DND-41 (cell line): ENCODE measurements around the gene CCL11.

Experiments used
- ATAC-seq: fragments of 200-7000 bp; cut with Tn5 transposase; 3 replicates; pipeline ENCODE4 v1.9.1; 2021; ENCODE audit warnings: low read depth; ENCODE audit not compliant: insufficient read depth
- DNase-seq: peaks from one replicate; pipeline ENCODE4 v3.0.0-alpha.2; 2020
- H2AFZ ChIP-seq: 2 replicates; pipeline ENCODE4 v1.6.0; 2012; ENCODE audit warnings: low read depth, low read length
- H3K27ac ChIP-seq: 2 replicates; pipeline ENCODE4 v1.5.1; 2012; ENCODE audit warnings: low read length, inconsistent platforms
- H3K27me3 ChIP-seq: fragments of 200-600 bp; sonication (generic); 2 replicates; pipeline ENCODE4 v1.6.0; 2012; ENCODE audit warnings: low read length, mild to moderate bottlenecking, inconsistent platforms; ENCODE audit not compliant: insufficient read depth, poor library complexity
- H3K36me3 ChIP-seq: 2 replicates; pipeline ENCODE4 v1.5.1; 2012; ENCODE audit warnings: low read length, inconsistent platforms; ENCODE audit not compliant: insufficient read depth
- H3K4me1 ChIP-seq: 2 replicates; pipeline ENCODE4 v1.5.1; 2012; ENCODE audit warnings: mild to moderate bottlenecking, low read length; ENCODE audit not compliant: insufficient read depth
- H3K4me2 ChIP-seq: 2 replicates; pipeline ENCODE4 v1.6.0; 2012; ENCODE audit warnings: mild to moderate bottlenecking, moderate library complexity, low read length, inconsistent platforms; ENCODE audit not compliant: insufficient read depth
- H3K4me3 ChIP-seq, 2 experiments: fragments of 200-600 bp in 1 of 2; shearing (Covaris generic) in 1 of 2; 2 replicates each; pipeline ENCODE4 v1.5.1; 2012 to 2016; ENCODE audit warnings: inconsistent platforms in 2 of 2, low read length in 2 of 2, mild to moderate bottlenecking in 2 of 2, low read depth in 1 of 2, moderate library complexity in 1 of 2
- H3K79me2 ChIP-seq: 2 replicates; pipeline ENCODE4 v1.6.0; 2012; ENCODE audit warnings: low read length, inconsistent platforms; ENCODE audit not compliant: insufficient read depth
- H3K9ac ChIP-seq: 2 replicates; pipeline ENCODE4 v1.6.0; 2012; ENCODE audit warnings: low read depth, mild to moderate bottlenecking, inconsistent platforms, low read length, moderate library complexity
- H3K9me3 ChIP-seq: 2 replicates; pipeline ENCODE4 v1.5.1; 2012; ENCODE audit warnings: low read length, moderate library complexity, mild to moderate bottlenecking, inconsistent platforms; ENCODE audit not compliant: insufficient read depth, severe bottlenecking
- H4K20me1 ChIP-seq: 2 replicates; pipeline ENCODE4 v1.6.0; 2012; ENCODE audit warnings: low read length; ENCODE audit not compliant: insufficient read depth
- EZH2 ChIP-seq: IDR thresholded peaks from 3 replicates; pipeline ENCODE4 v1.6.1; 2012; ENCODE audit warnings: borderline replicate concordance, low read depth, mild to moderate bottlenecking, moderate library complexity, low read length, inconsistent platforms; ENCODE audit not compliant: severe bottlenecking
- TF ChIP-seq, protein P1 (sequence below): IDR thresholded peaks from 2 replicates; pipeline ENCODE4 v1.5.1; 2012; ENCODE audit warnings: borderline replicate concordance, low read length, moderate library complexity, mild to moderate bottlenecking; ENCODE audit not compliant: poor library complexity, severe bottlenecking; ENCODE audit errors: extremely low read depth

Gene CCL11

DNA sequence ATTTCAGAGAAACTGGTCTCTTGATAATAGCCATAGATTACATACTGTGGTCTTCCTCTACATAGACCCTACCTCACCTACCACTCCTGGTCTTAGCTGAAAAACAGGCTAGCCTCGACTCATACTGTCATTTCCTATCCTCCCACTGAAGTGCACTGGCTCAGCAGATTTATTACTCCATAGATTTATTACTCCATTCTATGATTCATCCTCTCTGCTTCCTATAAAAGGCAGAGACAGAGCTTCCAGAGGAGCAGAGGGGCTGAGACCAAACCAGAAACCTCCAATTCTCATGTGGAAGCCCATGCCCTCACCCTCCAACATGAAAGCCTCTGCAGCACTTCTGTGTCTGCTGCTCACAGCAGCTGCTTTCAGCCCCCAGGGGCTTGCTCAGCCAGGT lies 15.6 kb upstream of the CCL11 start, which contains the start of gene CCL7:
Gene CCL7, plus strand, starts transcription at position 253 of the 400 bp plus-strand sequence. Its CDS starts 70 bp downstream, at position 323.
- no peak within 1 kb of the TSS for H3K4me3 ChIP-seq
- H3K27ac ChIP-seq = no peak within 1 kb of the TSS
- no peaks in the 10 kb centered on the region for H3K4me1 ChIP-seq
- no peak within 1 kb of the TSS for H3K9ac ChIP-seq
- peaks cover 6% of the 10 kb centered on the region for H3K27me3 ChIP-seq
- no peaks in the 10 kb centered on the region for H3K9me3 ChIP-seq
- DNase-seq = no peak
- no peak within 1 kb of the TSS for H2AFZ ChIP-seq
- no peak within 1 kb of the TSS for H3K4me2 ChIP-seq
- TF ChIP-seq, protein P1, sequence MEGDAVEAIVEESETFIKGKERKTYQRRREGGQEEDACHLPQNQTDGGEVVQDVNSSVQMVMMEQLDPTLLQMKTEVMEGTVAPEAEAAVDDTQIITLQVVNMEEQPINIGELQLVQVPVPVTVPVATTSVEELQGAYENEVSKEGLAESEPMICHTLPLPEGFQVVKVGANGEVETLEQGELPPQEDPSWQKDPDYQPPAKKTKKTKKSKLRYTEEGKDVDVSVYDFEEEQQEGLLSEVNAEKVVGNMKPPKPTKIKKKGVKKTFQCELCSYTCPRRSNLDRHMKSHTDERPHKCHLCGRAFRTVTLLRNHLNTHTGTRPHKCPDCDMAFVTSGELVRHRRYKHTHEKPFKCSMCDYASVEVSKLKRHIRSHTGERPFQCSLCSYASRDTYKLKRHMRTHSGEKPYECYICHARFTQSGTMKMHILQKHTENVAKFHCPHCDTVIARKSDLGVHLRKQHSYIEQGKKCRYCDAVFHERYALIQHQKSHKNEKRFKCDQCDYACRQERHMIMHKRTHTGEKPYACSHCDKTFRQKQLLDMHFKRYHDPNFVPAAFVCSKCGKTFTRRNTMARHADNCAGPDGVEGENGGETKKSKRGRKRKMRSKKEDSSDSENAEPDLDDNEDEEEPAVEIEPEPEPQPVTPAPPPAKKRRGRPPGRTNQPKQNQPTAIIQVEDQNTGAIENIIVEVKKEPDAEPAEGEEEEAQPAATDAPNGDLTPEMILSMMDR = no peak
- no peak for ATAC-seq
- H3K79me2 ChIP-seq = no peaks in the 10 kb centered on the region
- no peaks in the 10 kb centered on the region for H4K20me1 ChIP-seq
- H3K36me3 ChIP-seq = no peaks in the 10 kb centered on the region

DNA sequence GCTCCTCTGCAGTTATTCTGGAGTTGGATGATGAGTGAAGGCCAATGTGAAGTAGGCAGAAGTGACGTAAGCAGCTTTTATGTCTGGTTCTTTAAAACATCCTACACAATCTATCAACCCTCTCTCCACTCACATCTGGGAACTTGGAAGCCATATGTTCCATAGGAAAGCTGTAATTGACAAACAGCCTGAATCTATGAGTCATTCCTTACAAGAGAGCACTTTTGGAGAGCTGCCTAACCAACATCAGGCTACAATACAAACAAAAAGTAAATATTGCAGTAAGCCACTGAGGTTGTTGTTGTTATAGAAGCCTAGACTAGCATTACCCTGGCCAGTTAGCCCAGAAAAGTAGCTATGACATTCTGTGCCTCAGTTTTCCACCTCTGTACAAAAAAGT lies 9.7 kb upstream of the CCL11 start:
- H3K27ac ChIP-seq = no peak overlapping the region
- peaks cover 3% of the 10 kb centered on the region for H3K27me3 ChIP-seq
- no peak overlapping the region for H3K9ac ChIP-seq
- H3K36me3 ChIP-seq = no peaks in the 10 kb centered on the region
- H3K4me1 ChIP-seq = no peaks in the 10 kb centered on the region
- DNase-seq (no peak), ATAC-seq (no peak)
- H2AFZ ChIP-seq = no peak overlapping the region
- TF ChIP-seq EZH2 = no peak
- TF ChIP-seq, protein P1 = no peak
- H3K4me3 ChIP-seq = no peak overlapping the region
- H3K4me2 ChIP-seq = no peak overlapping the region
- no peaks in the 10 kb centered on the region for H4K20me1 ChIP-seq
- no peaks in the 10 kb centered on the region for H3K79me2 ChIP-seq
- no peaks in the 10 kb centered on the region for H3K9me3 ChIP-seq

DNA sequence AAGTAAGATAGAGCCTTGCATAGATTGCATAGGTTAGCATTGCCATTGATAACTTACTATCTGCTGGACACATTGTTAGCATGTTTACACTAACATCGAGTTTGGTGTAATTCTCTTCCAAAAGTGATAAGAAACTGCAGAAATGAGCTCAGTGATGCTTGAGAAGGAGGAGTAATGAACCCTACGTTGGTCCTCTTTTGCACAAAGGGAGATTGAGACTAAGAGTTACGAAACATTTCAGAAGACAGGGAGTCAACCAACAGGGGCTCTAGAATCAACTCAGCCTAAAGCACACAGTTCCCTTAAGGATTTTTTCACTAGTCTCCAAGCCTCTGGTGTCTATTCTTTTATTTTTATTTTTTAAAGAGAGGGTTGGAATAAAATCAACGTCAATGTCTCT lies 8.7 kb upstream of the CCL11 start:
- ATAC-seq (no peak), DNase-seq (no peak)
- Histone ChIP-seq H3K27me3 (peaks cover 3% of the 10 kb centered on the region), H3K79me2 (no peaks in the 10 kb centered on the region), H3K4me2 (no peak overlapping the region), H3K4me3 (no peak overlapping the region), H3K9me3 (no peaks in the 10 kb centered on the region), H4K20me1 (no peaks in the 10 kb centered on the region), H2AFZ (no peak overlapping the region), H3K27ac (no peak overlapping the region), H3K9ac (no peak overlapping the region), H3K4me1 (no peaks in the 10 kb centered on the region), H3K36me3 (no peaks in the 10 kb centered on the region)
- TF ChIP-seq, protein P1 = no peak

DNA sequence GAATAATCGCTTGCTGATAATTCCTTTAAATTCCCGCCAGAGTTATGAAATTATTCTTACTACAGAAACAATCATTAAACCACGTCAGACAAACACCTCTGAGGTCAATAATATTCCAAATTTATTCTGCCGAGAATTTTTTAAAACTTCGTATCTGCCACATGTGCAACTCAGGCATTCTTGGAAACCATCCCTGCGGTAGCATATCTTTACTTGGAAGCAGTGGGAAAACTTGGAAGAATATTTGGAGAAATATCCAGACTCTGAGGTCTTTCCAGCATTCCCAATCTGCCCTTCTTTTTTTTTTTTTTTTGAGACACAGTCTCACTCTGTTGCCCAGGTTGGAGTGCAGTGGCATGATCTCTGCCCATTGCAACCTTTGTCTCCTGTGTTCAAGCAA lies 2.0 kb upstream of the CCL11 start:
- H3K27me3 ChIP-seq = peaks cover 6% of the 10 kb centered on the region
- no peaks in the 10 kb centered on the region for H3K79me2 ChIP-seq
- H3K4me1 ChIP-seq = no peaks in the 10 kb centered on the region
- H3K27ac ChIP-seq = no peak overlapping the region
- H4K20me1 ChIP-seq = no peaks in the 10 kb centered on the region
- H3K36me3 ChIP-seq = no peaks in the 10 kb centered on the region
- H3K4me3 ChIP-seq = no peak overlapping the region
- no peak for TF ChIP-seq EZH2
- TF ChIP-seq, protein P1 = no peak
- no peaks in the 10 kb centered on the region for H3K9me3 ChIP-seq
- no peak overlapping the region for H3K9ac ChIP-seq
- no peak overlapping the region for H3K4me2 ChIP-seq
- ATAC-seq (no peak), DNase-seq (no peak)
- no peak overlapping the region for H2AFZ ChIP-seq
